GM12872 (cell line): Measurements from ENCODE around the gene DCC.

Experiments
- TF ChIP-seq, protein P1 (sequence below): IDR thresholded peaks from 3 replicates; pipeline ENCODE4 v1.5.1; 2011; ENCODE audit warnings: low read depth, mild to moderate bottlenecking, low read length, moderate library complexity; ENCODE audit not compliant: insufficient read depth

DCC gene

GRCh38 chr18:53056064-53056463 lies 716.1 kb downstream of the DCC start:
- TF ChIP-seq, protein P1, sequence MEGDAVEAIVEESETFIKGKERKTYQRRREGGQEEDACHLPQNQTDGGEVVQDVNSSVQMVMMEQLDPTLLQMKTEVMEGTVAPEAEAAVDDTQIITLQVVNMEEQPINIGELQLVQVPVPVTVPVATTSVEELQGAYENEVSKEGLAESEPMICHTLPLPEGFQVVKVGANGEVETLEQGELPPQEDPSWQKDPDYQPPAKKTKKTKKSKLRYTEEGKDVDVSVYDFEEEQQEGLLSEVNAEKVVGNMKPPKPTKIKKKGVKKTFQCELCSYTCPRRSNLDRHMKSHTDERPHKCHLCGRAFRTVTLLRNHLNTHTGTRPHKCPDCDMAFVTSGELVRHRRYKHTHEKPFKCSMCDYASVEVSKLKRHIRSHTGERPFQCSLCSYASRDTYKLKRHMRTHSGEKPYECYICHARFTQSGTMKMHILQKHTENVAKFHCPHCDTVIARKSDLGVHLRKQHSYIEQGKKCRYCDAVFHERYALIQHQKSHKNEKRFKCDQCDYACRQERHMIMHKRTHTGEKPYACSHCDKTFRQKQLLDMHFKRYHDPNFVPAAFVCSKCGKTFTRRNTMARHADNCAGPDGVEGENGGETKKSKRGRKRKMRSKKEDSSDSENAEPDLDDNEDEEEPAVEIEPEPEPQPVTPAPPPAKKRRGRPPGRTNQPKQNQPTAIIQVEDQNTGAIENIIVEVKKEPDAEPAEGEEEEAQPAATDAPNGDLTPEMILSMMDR: no peak

DNA sequence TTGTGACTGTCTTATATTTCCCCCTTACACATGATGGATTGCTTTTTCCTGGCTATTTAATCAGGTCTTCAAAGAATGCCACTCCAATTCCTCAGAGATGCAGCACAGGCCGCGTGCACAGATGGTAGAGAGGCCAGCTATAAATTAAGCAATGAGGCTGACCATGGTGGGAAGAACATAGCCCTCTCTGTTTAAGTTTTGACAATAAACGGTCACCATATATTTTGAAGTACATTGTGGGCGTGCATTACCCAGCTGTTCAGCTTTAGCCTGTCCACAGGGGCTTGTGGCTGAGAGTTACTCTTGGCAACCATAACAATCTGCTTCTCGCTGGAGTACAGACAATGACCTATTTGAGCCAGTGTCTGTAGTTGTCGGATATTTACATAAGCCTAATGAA lies 730.8 kb downstream of the DCC start:
- TF ChIP-seq, protein P1: no peak

DNA sequence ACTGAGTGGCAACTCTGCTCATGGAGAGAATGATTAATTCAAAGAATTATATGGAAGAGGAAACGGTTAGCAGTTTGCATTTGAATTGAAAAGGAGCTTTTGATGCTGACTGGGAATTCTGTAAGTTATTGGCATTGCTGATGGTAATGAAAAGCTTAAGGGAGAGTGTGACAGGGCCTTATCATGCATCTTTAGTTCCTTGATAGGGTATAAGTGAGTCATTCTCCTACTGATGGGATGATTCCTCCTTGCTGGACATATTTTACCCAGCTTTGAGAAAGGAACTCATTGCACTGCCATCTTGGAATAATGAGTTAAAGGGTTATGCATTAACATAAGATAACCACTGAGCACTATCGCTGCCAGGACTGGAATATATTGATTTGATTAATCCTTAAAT lies 740.7 kb downstream of the DCC start:
- TF ChIP-seq, protein P1: no peak

DNA sequence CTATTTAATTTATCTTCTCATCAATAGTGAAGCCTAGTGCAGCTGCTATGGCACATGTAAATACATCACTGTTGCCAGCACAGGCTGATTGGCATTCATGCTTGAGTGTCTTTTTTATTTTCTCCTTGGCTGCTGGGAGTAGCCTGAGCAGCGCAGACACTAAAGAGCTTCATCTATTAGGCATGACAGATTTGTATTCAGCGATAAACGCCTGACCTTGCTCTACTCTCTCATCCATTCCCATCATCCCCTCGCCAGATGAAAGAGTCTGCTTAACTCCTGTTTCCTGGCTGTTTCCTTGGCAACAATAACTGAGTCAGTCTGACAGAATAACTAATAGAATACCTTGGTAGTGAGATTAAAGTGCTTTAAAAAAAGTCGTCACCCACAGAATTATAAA lies 753.6 kb downstream of the DCC start:
- TF ChIP-seq, protein P1: no peak

- TF ChIP-seq, protein P1: no peak
Measured at GRCh38 chr18:53101536-53102105, 761.6 kb downstream of the DCC start.

GRCh38 chr18:53114441-53114840 lies 774.4 kb downstream of the DCC start:
- TF ChIP-seq, protein P1: no peak

DNA sequence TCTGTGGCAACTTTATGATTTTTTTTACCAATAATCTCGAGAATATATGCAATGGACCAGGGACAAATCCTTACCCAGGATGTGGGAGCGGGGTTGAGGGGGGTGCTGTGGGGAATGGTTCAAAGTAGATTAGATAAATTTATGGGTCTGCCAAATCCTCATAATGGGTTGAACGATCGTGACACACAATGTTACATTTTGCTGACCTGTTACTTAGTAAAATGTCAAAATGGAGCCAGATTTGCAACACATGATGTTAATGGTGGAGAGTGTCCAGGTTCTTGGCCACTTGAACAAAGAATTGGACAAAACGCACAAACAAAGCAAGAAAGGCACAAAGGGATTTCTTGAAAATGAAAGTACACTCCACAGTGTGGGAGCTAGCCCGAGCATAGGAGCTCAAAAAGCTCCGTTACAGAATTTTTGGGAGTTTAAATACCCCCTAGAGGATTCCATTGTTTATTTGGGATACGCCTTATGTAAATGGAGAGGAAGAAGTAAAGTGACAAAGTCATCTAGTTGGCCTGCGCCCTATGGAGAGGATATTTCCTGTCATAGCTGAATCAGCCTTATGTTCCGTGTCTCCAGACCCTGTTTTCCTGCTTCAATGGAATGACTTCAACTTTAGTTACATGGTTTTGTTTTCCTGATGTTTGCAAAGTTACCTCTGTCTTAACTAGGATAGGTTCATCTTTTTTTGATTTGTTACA lies 776.0 kb downstream of the DCC start:
- TF ChIP-seq, protein P1: no peak
